Measurements from ENCODE around the gene NTRK2.
"Not testable (repeated sequence)": the region's sequence is repeated elsewhere in the genome, so short reads cannot be mapped to it uniquely, and the experiment has no call there.

The NTRK2 gene

DNA sequence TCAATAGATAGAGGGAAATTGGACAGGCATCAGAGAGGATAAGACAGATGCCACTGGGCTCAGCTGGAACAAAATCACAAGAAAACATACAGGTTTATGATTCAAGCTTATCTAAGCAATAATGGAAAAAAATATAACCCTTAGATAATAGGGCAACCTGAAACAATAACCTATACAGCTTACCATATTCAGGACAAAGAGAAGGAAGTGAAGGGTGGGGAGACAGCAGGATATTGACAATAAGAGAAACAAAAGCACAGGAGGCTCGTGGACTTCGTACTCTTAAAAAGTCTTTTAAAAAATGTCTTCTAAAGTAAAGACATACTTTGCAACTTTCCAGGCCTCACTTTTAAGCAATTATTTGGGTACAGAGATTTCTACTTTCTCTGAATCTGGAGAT lies 225.3 kb downstream of the NTRK2 start:
- DNase-seq (ENCODE audit: low spot score): no peak

DNA sequence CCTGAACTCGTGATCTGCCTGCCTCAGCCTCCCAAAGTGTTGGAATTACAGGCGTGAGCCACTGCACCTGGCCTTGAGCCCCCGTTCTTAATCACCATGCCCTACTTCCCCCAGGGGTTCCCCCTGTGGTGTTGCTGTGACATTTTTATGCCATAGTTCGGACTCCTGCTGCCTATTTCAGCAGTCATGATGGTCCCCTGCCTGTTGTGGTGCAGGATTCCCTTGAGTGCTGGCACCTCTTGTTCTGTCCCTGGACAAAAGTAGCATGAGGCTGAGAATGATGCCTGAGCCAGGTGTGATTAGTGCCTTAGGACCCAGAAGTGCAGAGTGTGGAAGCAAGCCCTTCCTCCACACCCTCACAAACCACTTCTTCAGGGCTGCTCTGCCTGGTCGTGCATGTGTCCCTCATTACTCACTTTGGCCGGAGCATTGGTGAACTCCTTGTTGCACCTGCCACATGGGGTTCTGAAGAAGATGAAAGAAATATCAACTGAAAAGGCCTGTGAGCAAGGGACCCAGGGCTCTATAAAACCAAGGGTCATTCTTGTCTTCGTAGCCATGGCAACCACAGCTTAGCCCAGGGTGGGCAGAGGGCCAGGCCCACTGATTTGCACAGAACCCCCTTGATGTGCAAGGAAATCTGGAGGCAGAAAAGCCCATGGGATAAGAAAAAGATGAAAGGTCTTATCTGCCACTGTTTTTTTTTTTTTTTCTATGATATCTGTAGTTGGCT lies 228.0 kb downstream of the NTRK2 start:
- DNase-seq (ENCODE audit: low spot score): no peak

DNA sequence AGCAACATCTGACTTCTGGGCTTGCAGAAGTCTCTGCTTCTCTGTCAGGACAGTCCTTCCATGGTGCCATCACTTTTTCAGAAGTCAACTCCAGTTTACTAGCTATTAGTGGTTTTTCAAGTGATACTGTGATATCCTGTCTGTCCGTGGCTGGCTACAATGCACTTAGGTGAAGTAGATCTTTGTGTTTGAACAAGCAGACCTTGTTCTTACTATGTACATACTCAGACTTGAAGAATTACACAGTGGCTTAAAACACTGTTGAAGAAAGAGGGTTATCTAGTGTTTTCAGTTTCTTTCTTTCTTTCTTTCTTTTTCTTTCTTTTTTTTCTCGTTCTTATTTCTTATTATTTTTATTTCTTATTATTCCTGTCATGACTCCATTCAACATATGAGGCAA lies 228.7 kb downstream of the NTRK2 start:
- DNase-seq (ENCODE audit: low spot score): no peak

DNA sequence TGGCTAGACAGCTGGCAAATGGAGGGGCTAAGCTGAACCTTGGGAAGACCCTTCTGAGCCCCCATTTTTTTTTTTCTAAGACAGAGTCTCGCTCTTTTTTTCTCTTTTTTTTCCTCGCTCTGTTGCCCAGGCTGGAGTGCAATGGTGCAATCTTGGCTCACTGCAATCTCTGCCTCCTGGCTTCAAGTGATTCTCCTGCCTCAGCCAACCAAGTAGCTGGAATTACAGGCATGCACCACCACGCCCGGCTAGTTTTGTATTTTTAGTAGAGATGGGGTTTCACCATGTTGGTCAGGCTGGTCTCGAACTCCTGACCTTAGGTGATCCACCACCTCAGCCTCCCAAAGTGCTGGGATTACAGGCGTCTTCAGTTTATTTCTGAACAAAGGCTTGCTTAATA lies 229.1 kb downstream of the NTRK2 start:
- DNase-seq (ENCODE audit: low spot score): not testable (repeated sequence)

DNA sequence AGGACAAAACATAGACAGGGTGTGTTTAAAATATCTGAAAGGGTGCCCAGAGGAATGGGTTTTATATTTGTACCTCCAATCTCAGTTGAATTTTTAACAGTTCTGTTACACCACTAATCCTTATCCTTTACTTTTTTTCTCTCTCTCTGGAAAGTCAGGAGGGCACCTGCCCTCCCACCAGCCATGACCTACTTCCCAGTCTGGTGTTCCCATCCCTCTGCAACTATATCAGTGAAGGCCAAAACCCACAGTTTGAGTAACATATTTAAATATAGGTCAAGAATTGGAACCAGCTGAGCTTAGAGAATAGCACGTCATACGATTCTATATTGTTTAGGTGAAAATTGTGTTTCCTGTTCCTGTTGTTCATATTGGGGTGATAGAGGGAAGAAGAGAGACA lies 229.8 kb downstream of the NTRK2 start:
- DNase-seq (ENCODE audit: low spot score): no peak

DNA sequence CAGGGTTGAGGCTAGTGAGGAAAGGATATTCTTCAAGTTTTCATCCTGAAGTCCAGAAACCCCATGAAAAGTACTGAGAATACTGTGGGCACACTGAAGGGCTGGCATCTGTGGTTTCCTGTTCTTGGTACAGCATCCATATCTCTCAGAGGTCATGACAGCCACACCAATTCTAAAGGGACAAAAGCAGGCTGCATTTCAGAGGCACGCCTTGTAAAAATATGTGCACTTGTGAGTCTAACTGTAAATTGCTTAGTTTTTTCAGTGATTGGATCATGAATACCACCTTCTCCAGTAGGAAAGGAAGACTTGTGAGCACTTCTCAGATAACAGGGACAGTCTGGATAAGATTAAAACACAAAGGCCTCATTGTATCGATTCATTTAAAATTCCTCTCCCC lies 230.9 kb downstream of the NTRK2 start:
- no peak for DNase-seq (ENCODE audit: low spot score)

DNA sequence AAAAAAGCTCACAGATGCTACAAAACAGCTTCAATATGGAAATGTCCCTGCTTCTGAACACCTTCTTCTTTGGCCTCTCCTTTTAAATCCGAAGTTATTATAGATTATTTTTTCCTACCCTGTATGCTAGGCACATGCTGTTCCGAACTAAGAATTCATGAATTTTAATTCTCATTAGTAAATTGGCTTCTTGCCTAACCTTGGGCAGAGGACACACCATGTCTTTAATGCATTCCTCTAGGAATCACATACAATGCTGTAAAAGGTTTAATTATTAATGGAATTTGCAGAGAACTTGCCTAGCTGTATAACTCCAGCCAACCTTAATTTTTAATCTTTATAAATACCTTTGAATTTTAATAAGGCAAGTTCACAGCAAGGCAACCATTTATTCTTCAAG lies 234.4 kb downstream of the NTRK2 start:
- DNase-seq (ENCODE audit: low spot score): no peak

DNA sequence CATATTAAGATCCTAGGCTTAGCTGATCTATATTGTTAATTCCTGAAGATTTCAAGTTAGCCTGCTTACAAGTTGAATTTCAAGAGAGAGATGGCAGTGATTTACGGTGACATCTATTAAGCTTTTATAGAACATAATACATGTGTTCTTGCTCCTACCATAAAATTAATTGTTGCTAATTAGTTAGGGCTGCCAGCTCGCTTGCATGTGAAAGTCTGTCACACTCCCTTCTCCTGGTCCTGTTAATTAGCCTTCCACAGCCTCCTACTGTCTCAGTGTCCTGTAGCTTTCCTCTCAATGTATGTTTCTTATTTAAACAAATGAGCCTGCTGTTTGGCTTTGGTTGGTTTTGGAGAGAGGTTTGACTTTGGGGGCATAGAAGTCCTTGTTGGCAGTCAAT lies 247.2 kb downstream of the NTRK2 start:
- no peak for DNase-seq (ENCODE audit: low spot score)

DNA sequence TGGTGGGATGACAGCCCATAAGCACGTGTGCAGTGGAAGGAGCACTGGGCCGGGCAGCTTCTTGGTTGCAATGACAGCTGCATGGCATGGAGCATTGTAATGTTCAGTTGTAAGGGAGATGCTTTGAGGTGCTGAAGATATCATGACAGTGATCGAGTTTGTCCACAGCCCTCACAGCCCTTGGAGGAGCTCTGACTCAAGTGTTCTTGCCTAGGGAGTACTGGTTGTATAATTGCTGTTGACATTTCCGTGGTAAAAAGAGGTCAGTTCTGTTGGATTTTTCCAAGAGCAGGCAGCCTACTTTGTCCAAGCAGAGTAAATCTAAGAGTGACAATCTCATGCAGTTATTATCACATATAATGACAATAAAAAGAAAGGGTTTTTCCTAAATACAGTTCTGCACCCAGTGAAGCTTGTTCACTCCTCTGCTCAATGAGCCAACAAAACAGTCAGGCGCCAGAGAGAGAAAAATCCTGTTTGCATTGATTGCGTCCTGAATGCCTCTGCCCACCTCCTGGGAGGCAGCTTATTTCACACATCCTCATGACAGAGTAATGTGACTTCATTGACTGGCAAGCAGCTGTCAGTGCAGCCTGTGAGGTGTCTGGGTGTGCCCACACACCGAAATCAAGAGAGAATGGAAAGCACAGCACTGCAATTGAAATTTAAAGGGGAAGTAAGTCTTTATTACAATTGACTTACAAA lies 248.0 kb downstream of the NTRK2 start:
- DNase-seq (ENCODE audit: low spot score): no peak

DNA sequence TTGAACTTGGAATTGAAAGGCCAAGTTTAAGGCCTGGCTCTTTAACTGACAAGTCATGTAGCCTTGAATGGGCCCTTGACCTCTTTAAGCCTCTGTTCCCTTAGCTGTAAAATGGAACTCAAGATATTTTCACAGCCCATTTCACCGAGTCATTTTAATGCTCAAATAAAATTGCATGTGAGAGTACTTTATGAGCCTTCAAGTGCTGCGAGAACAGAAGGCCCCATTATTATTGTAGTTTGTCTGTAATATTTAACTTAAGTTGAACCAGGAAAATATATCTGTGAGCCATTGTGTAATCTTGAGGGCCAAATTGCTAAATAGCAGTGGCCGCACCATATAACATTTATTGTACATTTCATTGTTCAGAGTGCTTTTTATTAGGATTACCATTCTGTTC lies 249.9 kb downstream of the NTRK2 start:
- DNase-seq (ENCODE audit: low spot score): no peak

DNA sequence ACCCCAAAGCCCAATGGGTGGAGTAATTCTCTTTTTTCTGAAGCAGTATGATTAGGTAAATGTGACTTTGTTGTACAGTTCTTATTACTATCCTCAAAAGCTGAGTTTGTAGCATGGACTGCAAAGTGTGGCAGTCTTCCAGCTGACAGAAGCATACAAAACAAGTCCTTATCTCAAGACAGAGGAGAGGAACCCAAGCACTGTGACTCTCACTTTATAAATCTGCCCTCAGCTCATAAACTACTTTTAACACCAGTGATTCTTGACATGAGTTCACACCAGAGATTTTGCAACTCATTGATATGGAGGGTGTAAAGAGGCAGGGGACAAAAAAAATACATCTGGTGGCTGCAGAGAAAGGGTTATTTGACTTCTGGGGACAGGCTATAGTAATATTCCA lies 251.6 kb downstream of the NTRK2 start:
- DNase-seq (ENCODE audit: low spot score): no peak

DNA sequence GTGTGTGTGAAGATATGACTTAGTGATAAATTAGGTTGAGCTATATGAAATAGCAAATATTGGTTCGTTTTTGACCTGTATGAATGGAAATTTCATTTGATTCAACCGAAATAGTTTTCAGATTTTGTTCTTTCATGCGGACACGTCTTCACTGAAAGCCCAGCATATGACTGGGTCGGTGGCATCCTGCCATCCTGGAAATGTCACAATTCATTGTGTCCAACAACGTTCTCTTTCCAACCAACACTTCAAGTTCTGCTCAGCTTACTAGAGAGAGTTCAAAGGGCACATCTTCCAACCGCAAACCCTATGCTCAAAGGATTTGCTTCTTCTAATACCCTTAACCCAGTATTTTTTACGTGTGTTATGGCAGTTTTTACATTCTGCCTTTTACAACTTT lies 252.5 kb downstream of the NTRK2 start:
- no peak for DNase-seq (ENCODE audit: low spot score)

DNA sequence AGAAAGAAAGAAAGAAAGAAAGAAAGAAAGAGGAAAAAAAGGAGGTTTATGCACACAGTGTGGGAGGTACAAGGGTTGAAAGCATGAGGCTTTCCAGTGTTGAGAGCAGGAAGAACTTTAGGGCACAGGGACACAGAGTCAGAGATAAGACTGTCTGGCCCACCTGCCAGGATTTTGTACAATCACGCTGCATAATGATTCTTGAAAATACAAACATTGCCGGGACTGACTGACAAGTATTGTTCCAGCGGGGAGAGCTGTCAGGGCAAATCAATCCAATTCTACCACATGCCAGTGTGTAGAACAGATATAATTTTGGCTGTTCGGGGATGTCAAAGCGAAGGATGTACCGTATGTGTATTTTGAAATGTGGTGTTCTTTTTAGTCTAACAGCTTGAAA lies 254.7 kb downstream of the NTRK2 start:
- no peak for DNase-seq (ENCODE audit: low spot score)

DNA sequence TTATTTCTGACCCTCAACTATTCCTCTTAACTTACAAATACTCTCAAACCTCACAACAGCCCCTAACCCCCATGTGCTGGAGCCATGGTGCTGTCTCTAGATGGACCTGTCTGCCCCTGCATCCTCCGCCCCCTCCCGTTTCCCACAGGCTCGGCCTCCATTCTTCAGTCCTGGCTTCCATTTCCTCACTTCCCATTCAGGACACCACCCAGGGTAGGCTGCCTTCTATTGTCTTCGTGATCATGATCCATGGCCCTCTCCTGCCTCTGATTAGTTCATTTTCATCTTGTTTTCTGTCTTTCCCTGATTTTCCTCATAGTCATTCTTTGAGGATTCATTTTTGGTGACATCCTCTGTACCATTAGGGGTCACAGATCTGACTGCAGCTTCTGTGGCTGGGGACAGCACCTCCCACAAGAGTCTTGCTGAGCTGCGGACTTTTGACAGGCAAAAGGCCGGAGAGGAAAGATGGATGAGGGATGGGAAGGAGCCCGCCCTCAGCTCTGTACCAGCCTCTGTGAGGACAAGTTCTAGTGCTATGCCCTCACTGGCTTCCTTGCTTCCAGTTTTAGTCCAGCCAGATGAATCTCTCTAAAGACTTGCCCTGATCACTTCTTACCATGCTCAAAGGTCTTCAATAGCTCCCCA lies 255.8 kb downstream of the NTRK2 start:
- no peak for DNase-seq (ENCODE audit: low spot score)

DNA sequence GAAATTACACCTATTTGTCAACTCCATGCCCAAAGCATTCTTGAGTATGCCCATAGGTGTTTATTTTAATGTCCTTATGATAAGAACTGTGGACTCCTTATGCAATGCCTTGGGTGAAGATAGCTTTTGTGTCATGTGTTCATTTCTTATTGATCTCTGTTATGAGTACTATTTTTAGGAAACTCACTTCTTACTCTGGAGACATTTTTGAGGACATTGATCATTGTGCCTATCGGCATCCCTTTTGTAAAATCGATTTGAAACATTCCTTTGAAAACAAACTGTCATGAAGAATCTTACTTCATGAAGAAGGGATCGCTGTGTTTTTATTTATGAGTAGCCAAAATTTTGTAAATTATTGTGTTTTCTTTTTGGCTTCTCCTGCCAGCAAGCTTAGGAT lies 257.3 kb downstream of the NTRK2 start:
- no peak for DNase-seq (ENCODE audit: low spot score)

DNA sequence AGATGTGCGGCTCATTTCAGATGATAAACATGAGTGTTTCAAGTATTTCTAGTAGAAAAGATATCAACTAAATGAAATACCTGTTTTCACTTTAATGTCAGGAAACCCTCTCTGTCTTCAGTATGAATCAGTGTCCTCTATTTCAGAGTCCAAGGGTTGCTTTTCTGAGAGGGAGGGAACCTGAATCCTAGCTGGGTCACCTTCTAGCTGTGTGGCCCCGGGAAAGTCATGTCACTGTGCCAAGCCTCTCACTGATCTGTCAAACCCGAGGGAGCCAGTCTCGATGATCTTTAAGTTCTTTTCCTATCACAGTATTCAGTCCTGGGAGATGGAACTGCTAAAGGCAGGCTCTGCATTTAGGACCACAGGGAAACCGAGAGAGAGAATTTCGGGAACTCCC lies 258.9 kb downstream of the NTRK2 start:
- no peak for DNase-seq (ENCODE audit: low spot score)

DNA sequence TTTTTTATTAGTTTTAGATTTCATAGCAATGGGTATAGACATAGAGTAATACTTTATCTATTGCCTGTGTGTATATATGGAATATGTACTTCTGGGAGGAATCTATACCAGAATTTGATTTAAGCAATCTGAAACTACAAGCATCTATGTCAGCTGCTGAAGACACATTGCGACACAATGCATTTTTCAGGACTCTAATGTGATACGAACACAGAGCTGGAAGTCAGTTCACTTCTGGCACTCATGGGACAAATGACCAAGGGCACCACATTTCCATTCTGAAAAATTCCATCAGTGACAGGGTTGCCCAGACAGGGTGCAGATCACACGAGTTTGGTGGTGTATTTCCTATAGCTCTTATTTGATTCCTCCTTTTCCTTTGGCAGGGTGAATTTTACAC lies 259.5 kb downstream of the NTRK2 start:
- no peak for DNase-seq (ENCODE audit: low spot score)

DNA sequence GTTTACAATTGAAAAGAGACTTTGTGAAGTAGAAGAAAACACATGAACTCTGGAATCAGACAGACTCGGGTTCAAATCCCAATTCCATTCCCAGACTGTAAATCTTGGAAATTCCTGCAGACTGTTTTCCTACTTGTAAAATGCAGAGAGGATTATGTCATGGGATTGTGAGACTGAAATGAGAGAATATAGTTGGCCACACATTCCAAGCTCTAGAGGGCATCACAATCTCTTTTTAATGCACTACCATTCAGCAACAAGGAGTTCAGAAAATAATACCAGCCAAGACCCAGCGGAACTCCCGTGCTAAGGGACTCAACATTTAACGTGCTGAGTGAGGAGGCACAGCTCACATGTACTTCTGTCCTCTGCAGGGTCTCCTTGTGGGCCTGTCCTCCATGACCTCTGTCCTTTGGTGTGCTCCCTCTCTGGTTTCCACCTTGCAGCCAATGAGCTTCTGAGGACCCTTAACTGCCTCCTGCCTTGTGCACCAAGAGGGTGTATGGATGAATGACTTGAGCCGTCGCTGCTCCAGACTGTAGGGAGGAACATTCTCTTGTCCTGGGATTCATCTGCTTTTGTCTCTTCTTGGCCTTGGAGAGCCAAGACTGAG lies 263.5 kb downstream of the NTRK2 start:
- DNase-seq (ENCODE audit: low spot score): peak; percentile 28

DNA sequence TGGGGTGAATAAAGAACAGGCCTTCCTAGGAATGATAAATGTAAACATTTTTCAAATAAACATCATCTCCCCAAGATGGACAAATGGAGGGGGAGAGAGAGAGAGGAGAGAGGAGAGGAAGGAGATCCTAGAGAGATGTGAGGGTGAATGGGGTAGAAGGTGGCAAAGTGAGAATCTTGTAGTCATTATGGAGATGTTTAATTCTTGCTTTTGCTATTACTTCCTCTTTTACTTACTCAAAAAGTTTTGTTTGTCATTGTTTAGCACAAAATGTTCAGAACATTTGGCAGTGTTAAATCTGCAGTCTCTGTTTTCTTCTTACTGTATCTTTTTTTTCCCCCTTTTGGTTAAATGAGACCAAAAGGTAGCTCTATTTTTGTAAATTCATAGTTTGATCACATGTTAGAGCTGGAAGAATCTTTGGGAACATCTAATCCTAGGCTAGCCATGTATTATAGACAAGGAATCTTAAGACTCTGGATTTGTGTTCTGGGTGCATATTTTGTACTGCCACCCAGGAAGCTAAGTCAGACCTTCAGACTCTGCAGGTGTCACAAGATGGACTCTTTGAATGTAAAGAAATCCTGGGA lies 266.1 kb downstream of the NTRK2 start:
- DNase-seq (ENCODE audit: low spot score): no peak

DNA sequence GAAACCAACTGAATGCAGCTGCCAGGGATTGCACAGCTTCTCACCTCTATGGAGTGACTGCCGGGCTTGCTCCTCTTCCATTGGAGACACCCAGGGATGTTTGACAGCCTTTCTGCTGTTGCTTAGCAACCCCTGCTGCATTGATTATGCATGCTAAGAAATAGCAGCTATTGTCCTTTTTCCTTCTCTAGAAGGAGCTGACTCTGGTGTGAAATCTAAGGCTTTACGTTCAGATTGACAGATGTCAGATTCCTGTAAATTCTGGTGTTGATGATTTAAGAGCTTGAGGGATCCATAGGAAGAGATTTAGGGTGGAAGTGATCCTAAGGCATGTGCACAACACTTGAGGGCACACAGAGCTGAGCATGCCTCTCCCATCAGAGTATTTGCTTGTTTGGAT lies 267.7 kb downstream of the NTRK2 start:
- DNase-seq (ENCODE audit: low spot score): no peak

DNA sequence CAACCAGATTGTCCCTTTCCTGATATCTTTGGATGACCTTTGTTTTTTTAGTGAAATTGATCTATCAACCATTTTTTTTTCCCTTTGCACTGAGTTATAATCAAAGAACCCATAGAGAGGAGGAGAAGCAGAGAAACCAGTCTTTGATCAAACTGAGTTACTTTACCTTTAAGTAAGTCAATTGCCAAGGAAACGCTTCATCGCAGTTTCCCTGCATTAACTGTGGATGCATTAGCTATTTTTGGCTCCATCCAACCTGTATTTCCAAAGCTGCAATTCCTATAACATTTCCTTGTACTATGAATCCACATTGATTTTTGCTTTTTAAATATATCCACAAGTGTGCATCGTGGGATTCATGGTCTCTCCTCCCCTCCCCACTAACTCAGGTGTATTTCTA lies 268.1 kb downstream of the NTRK2 start:
- DNase-seq (ENCODE audit: low spot score): no peak

DNA sequence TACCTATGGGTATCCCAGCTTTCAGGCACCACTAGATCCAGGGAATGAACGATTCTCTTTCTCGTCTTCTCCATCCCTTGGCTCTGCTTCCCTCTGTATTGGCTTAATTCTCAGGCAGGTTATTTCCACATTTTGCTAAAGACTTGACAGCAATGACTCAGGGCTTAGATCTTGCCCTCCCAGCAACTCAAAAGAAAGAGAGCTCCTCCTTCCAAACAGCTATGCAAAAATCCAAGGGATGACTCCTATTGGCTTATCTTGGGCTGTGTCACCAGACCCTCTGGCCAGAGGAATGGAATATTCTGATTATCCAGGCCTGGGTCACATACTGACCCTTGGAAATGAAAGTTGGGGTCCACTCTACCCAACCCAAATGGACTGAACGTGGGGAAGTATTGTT lies 270.2 kb downstream of the NTRK2 start:
- no peak for DNase-seq (ENCODE audit: low spot score)

DNA sequence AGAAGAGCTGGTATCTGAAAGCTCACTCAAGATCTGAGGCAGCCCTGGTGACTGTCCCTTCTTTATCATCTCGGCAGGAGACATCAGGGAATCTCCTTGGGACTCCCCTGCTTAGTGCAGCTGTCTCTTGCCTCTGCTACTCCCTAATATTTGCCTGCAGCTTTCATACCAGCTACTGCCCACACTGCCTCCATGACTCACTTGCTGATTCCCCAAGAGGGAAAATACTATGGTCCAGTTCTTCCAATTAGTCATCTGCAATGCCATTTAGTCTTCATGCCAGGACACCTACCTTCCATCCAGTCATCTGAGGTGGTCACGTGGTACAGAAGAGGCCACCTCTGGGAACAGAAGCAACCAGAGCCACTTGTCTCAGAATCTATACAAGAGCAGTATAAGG lies 270.8 kb downstream of the NTRK2 start:
- DNase-seq (ENCODE audit: low spot score): peak; percentile 59
